ENCODE results near the gene PHF20. TPM values are rescaled to one million over a fixed set of nuclear protein-coding genes. Genes with fewer than 3 reads are reported as not detected.
A peak's percentile ranks its signal among the peaks of the same experiment; 100 is the strongest.
"Not testable (repeated sequence)": the region's sequence is repeated elsewhere in the genome, so short reads cannot be mapped to it uniquely, and the experiment has no call there.

Gene PHF20
- total RNA-seq, 2 experiments from 2014 or later: 119 to 126 TPM

- CTCF ChIA-PET: no interaction called here
Measured at GRCh38 chr20:35950093-35950492, 178.3 kb downstream of the PHF20 start.

GRCh38 chr20:35952080-35952479, 180.3 kb downstream of the PHF20 start:
- H3K4me3 Mint-ChIP-seq: peak overlapping the region; percentile 99
- ATAC-seq (ENCODE audit: poor library complexity); DNase-seq; H3K9me3 ChIP-seq (ENCODE audit: control insufficient read depth in 1 of 2, insufficient read depth in 1 of 2, low read length in 2 of 2); H3K27me3 Mint-ChIP-seq; H3K9me3 Mint-ChIP-seq; H3K27me3 ChIP-seq (ENCODE audit: control insufficient read depth in 1 of 2, insufficient read depth in 2 of 2, low read length in 2 of 2); CTCF ChIA-PET; H3K4me3 ChIP-seq (ENCODE audit: low read length); H3K27ac ChIP-seq (ENCODE audit: low read depth in 1 of 2, low read length in 2 of 2): not testable (repeated sequence)
- H3K4me1 Mint-ChIP-seq (ENCODE audit: low read depth): peaks cover 34% of the 10 kb centered on the region
- peak overlapping the region; percentile 33 for H3K27ac Mint-ChIP-seq
- intact Hi-C loops (cut with DNase I, micrococcal nuclease): loop anchor here (5.0 to 10.0 kb wide), 7 partner anchors 257 to 1957 kb away; partner anchors contain the start of genes AHCY (in 1 of the 2), EIF6 (in 1 of the 2), ITCH (in 1 of the 2) and NFS1 (in 1 of the 2)
- POLR2A ChIA-PET: interaction anchor here (2.3 to 2.7 kb wide), 2 partner anchors 183 to 461 kb away, joined by 10 to 23 read pairs; no protein-coding TSS in a partner anchor
- H3K36me3 ChIP-seq (ENCODE audit: insufficient read depth, low read length): peaks cover 17% of the 10 kb centered on the region
- H3K36me3 Mint-ChIP-seq (ENCODE audit: low read depth): peaks cover 47% of the 10 kb centered on the region
- peaks cover 36% of the 10 kb centered on the region for H3K4me1 ChIP-seq (ENCODE audit: insufficient read depth, low read length)

More at GRCh38 chr20:35950093-35950492, 178.3 kb downstream of the PHF20 start:
- DNase-seq (no peak), ATAC-seq (ENCODE audit: poor library complexity) (no peak)
- Mint-ChIP-seq H3K4me1 (ENCODE audit: low read depth) (peaks cover 32% of the 10 kb centered on the region), H3K4me3 (no peak overlapping the region), H3K27ac (no peak overlapping the region), H3K36me3 (ENCODE audit: low read depth) (peaks cover 54% of the 10 kb centered on the region), H3K9me3 (no peaks in the 10 kb centered on the region), H3K27me3 (no peaks in the 10 kb centered on the region)
- H3K4me3 ChIP-seq (ENCODE audit: low read length): no peak overlapping the region
- no peaks in the 10 kb centered on the region for H3K27me3 ChIP-seq (ENCODE audit: control insufficient read depth in 1 of 2, insufficient read depth in 2 of 2, low read length in 2 of 2)
- H3K4me1 ChIP-seq (ENCODE audit: insufficient read depth, low read length): peaks cover 31% of the 10 kb centered on the region
- H3K36me3 ChIP-seq (ENCODE audit: insufficient read depth, low read length): peaks cover 24% of the 10 kb centered on the region
- intact Hi-C loops (cut with DNase I, micrococcal nuclease): loop anchor here (5.0 to 10.0 kb wide), 7 partner anchors 255 to 1955 kb away; partner anchors contain the start of genes AHCY (in 1 of the 2), EIF6 (in 1 of the 2), ITCH (in 1 of the 2) and NFS1 (in 1 of the 2)
- TF ChIP-seq, protein P1, sequence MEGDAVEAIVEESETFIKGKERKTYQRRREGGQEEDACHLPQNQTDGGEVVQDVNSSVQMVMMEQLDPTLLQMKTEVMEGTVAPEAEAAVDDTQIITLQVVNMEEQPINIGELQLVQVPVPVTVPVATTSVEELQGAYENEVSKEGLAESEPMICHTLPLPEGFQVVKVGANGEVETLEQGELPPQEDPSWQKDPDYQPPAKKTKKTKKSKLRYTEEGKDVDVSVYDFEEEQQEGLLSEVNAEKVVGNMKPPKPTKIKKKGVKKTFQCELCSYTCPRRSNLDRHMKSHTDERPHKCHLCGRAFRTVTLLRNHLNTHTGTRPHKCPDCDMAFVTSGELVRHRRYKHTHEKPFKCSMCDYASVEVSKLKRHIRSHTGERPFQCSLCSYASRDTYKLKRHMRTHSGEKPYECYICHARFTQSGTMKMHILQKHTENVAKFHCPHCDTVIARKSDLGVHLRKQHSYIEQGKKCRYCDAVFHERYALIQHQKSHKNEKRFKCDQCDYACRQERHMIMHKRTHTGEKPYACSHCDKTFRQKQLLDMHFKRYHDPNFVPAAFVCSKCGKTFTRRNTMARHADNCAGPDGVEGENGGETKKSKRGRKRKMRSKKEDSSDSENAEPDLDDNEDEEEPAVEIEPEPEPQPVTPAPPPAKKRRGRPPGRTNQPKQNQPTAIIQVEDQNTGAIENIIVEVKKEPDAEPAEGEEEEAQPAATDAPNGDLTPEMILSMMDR (IDR thresholded peaks at IDR 0.05): no peak
- POLR2A ChIA-PET: interaction anchor here (1.1 kb wide), 1 partner anchor 9 kb away, joined by 3 read pairs; no protein-coding TSS in a partner anchor
- no peak overlapping the region for H3K27ac ChIP-seq (ENCODE audit: low read depth in 1 of 2, low read length in 2 of 2)
- H3K9me3 ChIP-seq (ENCODE audit: control insufficient read depth in 1 of 2, insufficient read depth in 1 of 2, low read length in 2 of 2): no peaks in the 10 kb centered on the region

GRCh38 chr20:35952480-35953386, 180.9 kb downstream of the PHF20 start:
- intact Hi-C loops (cut with DNase I, micrococcal nuclease): loop anchor here (5.0 to 10.0 kb wide), 7 partner anchors 258 to 1958 kb away; partner anchors contain the start of genes AHCY (in 1 of the 2), EIF6 (in 1 of the 2), ITCH (in 1 of the 2) and NFS1 (in 1 of the 2)
- no peak for ATAC-seq (ENCODE audit: poor library complexity)
- H3K36me3 ChIP-seq (ENCODE audit: insufficient read depth, low read length): peaks cover 12% of the 10 kb centered on the region
- peak in 4 of 14 experiments; percentile 9 to 35 (median 26) for DNase-seq
- H3K4me3 ChIP-seq (ENCODE audit: low read length): peak overlapping the region; percentile 96
- no peaks in the 10 kb centered on the region for H3K9me3 ChIP-seq (ENCODE audit: control insufficient read depth in 1 of 2, insufficient read depth in 1 of 2, low read length in 2 of 2)
- POLR2A ChIA-PET: interaction anchor here (0.6 to 3.6 kb wide), 20 partner anchors 8 to 653 kb away, joined by 3 to 126 read pairs (median 15); partner anchors contain the start of genes CEP250, CPNE1, PHF20 and RAB5IF
- no peaks in the 10 kb centered on the region for H3K27me3 Mint-ChIP-seq
- H3K27me3 ChIP-seq (ENCODE audit: control insufficient read depth in 1 of 2, insufficient read depth in 2 of 2, low read length in 2 of 2): no peaks in the 10 kb centered on the region
- H3K4me3 Mint-ChIP-seq: peak overlapping the region; percentile 99
- TF ChIP-seq, protein P1 (IDR thresholded peaks at IDR 0.05): no peak
- H3K36me3 Mint-ChIP-seq (ENCODE audit: low read depth): peaks cover 41% of the 10 kb centered on the region
- CTCF ChIA-PET: interaction anchor here (1.8 to 2.4 kb wide), 3 partner anchors 10 to 210 kb away, joined by 13 to 21 read pairs (median 13); partner anchors contain the start of gene RBM39
- peak overlapping the region; percentile 99 for H3K27ac ChIP-seq (ENCODE audit: low read depth in 1 of 2, low read length in 2 of 2)
- H3K4me1 ChIP-seq (ENCODE audit: insufficient read depth, low read length): peaks cover 31% of the 10 kb centered on the region
- peak overlapping the region; percentile 98 for H3K27ac Mint-ChIP-seq
- H3K9me3 Mint-ChIP-seq: no peaks in the 10 kb centered on the region
- H3K4me1 Mint-ChIP-seq (ENCODE audit: low read depth): peaks cover 34% of the 10 kb centered on the region

All from CD4-positive, alpha-beta T cell (primary cell).